Measurements from ENCODE around the gene RAD50.

DNA sequence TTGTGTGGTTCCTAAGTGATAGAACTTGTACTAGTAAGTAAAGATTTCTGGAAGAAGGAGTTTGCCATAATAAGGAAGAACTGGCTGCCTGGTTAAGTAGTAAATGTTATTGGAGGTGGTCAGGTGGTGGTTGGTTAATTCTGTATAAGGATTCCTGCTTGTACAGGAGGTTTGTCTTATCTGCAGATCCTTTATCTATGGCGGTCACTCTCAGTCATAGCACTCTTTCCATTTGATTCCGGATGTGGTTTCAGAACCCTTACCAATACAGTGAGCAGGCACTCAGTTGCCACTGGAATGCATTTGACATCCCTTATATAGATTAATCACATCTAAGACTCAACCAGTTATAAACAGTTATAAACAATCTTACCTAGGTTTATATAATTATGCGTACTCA, 50.3 kb downstream of the RAD50 start:
- TF ChIP-seq, protein P1, sequence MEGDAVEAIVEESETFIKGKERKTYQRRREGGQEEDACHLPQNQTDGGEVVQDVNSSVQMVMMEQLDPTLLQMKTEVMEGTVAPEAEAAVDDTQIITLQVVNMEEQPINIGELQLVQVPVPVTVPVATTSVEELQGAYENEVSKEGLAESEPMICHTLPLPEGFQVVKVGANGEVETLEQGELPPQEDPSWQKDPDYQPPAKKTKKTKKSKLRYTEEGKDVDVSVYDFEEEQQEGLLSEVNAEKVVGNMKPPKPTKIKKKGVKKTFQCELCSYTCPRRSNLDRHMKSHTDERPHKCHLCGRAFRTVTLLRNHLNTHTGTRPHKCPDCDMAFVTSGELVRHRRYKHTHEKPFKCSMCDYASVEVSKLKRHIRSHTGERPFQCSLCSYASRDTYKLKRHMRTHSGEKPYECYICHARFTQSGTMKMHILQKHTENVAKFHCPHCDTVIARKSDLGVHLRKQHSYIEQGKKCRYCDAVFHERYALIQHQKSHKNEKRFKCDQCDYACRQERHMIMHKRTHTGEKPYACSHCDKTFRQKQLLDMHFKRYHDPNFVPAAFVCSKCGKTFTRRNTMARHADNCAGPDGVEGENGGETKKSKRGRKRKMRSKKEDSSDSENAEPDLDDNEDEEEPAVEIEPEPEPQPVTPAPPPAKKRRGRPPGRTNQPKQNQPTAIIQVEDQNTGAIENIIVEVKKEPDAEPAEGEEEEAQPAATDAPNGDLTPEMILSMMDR (IDR thresholded peaks at IDR 0.05) = no peak
- no peak for TF ChIP-seq POLR2A (IDR thresholded peaks at IDR 0.05)
- no peak for TF ChIP-seq POLR2AphosphoS5 (IDR thresholded peaks at IDR 0.05)
